Activated CD8-positive, alpha-beta memory T cell treated with anti-CD3 and anti-CD28 coated beads, Interleukin-2, amount 50 U/mL, for 1 hour (primary cell): ENCODE measurements around the gene MAFF.
"Not testable (repeated sequence)": the region's sequence is repeated elsewhere in the genome, so short reads cannot be mapped to it uniquely, and the experiment has no call there.

Experiments used
- DNase-seq: peaks from one replicate; pipeline ENCODE4 v3.0.0-alpha.2; 2020; ENCODE audit errors: extremely low read depth

Gene MAFF

DNA sequence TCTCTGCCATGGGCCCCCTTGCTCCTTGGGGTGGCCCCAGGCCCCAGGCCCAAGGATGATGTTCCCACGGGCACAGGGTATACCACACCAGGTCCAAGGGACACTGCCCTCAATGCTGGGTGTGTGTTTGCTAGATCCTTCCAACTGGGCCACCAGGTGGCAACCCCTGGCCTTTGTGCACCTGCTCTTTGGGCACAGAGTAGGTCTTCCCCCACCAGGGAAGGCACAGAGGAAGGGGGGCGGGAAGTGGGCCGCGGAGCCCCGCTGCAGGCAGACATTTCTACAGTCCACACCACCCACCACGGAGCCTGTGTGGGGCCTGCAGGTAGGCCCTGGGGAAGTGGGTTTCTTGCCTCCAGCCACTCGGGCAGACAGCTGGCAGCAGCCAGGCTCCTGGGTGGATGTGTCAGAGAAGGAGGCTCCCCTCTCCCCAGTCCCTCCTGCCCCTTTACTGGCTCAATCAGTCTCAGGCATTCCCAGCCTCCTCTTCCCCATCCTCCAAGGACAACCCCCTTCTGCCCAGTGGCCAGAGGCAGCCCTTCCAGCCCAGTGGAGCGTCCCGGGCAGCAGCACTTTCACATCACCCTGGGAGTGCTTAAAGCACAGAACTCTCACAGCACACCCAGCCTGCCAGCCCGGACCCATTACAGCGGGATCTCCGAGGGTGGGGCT is 21.6 kb downstream of the MAFF start:
- DNase-seq: no peak

DNA sequence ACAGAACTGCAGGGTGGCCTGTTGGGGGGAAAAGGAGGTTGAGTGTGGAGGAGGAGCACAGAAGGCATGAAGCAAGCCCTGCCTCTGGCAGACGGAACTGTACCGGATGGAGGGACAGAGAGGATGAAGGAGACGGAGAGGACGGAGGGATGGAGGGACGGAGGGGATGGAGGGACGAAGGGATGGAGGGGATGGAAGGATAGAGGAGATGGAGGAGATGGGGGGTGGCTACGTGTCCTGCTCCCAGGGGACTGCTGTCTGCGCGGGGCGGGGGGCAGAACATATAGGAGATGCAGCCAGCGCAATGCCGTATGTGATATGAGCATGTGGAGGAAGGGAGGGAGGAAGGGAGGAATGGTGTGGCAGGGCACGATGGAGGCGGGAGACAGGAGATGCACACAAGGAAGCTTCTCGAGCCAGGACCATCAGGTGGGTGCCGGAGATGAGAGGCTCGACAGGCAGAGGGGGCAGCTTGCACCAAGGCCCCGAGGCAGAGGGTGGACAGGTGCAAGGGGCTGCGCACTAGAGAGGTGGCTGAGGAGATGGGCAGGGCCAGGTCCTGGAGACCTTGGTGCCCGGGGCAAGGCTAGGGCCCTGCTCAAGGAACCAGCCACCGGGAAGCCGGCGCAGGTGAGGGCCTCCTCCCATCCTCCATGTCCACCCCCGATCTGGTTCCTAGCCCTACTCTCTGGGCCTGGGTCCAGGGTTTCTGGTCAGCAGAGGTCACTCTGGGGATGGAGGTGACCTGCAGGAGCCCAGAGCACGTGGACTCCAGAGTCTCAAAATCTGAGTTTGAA is 25.3 kb downstream of the MAFF start:
- DNase-seq: no peak

DNA sequence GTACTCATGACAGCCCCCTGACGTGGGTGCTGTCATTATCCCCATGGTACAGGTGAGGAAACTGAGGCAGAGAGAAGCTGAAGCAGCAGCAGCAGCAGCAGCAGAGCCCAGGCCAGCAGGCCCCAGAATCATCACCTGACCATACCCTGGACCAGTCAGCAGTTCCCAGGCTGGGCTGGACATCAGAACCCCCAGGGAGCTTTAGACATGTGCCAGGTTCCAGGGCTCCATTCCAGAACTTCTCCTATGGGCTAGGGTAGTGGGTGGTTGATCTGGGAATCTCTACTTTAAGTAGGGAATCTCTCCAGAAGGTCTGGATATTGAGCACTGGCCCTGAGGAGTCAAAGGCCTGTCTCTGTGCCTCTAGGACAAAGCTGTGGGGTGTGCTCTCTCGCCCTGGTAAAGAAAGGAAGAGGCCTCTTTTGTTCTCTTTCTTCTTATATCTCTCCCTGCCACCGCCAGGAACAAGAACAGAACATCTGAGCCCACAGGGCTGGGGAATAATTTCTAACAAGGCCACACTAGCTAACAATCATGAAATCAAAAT is 26.6 kb downstream of the MAFF start:
- DNase-seq: no peak

DNA sequence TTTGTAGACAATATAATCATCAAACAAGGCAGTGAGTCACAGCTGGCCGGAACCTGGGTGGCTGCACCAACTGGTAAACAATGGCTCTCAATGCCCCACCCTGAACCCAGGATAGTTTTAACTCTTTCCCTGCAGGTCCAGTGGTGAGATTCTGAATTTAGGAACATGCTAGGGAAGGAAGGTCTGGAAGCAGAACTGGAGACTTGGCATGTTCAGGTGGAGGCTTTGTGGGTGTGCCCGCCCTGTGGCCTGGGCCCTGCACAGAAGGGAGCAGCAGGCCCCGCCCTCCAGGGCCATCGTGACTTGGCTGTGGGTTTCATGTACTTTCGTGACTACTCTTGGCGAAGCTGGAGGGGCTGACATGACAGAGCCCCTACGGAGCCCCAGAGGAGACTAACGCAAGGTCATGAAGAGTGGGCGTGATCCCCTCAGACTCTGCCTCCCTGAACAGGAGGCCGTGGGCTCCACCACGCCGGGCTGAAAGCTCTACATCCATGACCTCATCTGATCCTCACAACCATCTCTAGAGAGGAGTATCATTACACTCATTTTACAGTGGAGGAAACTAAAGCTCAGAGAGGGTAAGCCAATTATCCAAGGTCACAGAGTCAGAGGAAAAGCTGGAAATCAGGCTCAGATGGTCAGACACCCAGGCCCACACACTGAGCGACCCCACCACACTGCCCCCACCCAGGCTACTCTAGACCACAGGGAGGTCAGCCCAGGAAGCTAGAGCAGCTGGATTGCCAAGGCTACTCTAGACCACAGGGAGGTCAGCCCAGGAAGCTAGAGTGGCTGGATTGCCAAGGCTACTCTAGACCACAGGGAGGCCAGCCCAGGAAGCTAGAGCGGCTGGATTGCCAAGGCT is 27.3 kb downstream of the MAFF start:
- no peak for DNase-seq

DNA sequence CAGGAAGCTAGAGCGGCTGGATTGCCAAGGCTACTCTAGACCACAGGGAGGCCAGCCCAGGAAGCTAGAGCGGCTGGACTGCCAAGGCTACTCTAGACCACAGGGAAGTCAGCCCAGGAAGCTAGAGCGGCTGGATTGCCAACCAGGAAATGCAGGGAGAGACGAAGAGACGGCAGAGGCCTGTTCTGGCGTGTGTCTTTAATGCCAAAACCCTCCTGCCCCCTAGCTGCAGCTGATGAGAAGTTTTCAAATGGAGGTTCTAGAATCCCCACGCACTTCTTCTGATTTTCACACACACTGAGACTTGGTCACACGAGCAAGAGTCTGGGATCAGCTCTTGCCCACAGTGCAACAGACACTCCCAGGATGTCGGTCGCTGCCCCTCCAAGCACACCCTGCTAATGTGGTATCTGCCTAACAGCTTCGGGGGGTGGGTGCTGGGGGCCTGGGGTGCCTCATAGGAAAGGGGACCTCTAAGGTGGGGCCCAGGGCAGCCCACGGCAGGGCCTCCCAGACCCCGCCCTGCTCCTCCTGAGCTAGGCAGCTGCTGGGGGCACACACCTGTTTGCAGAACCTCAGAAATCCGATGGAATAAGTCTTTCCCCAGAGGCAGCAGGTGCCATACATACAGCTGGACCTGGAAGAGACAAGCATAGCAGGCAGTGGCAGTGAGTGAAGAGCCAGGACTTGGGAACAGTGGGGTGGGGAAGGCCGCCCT is 28.5 kb downstream of the MAFF start:
- DNase-seq: no peak

DNA sequence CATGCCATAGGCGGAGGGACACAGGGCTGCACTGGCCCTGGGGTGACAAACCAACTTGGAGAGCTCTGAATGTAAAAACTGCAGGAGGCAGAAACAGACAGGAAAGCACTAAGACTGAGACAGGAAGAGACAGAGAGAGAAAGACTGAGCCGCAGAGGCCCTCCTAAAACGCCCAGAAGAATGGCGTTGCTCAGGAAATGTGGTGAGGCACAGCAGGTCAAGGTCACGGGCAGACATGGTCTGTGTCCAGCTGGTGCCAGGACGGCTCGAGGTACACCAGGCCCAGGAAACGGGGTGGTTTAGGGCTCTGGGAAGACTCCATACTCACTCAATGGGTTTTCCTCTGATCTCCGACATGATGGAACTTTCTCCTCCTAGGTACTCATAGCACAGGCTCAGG is 29.1 kb downstream of the MAFF start:
- no peak for DNase-seq

DNA sequence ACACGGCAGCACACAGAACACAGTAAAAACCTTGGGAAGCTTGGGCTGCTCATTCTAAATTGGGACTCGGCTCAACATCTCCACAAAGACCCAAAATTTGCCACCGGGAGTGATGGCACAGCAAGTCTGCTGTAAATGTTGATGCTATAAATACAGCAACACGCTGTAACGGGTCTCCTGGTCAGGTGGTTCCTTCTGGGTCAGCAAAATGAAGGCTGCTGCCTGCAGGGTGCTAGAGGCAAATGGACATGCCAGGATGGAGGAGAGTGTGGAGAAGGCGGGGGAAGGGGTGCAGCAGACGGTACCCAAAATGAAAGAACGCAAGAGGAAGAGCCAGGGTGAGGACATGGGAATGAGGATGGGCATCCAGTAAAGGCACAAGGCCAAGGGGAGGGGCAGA is 30.4 kb downstream of the MAFF start:
- DNase-seq: no peak

DNA sequence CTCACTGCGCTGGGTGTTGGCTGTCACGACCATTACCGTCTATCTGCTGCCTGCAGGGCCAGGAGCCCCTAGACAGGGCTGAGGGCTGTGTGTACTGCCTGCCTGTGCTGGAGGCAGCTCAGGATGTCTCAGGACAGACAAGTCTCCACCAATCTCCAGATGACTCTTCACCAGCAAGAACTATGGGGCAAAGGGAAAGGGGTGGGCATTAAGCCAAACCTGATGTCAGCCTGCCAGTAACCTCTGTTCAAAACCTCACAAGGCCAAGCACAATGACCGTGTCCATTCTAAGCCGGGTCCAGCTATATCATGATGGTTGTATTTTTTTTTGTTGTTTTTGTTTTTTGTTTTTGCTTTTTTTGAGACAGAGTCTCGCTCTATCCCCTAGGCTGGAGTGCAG is 31.6 kb downstream of the MAFF start:
- no peak for DNase-seq

DNA sequence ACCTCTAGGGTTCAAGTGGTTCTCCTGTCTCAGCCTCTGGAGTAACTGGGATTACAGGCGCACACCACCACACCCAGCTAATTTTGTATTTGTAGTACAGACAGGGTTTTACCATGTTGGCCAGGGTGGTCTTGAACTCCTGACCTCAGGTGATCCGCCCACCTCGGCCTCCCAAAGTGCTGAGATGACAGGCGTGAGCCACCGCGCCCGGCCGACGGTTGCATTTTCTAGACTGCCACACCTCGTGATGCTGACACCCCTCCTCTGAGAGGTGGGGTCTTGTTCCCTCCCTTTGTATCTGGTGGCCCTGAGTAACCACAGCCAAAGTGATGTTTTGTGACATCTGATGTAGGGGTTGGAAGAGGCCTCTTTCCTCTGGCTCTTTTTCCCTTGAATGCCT is 32.1 kb downstream of the MAFF start:
- not testable (repeated sequence) for DNase-seq

DNA sequence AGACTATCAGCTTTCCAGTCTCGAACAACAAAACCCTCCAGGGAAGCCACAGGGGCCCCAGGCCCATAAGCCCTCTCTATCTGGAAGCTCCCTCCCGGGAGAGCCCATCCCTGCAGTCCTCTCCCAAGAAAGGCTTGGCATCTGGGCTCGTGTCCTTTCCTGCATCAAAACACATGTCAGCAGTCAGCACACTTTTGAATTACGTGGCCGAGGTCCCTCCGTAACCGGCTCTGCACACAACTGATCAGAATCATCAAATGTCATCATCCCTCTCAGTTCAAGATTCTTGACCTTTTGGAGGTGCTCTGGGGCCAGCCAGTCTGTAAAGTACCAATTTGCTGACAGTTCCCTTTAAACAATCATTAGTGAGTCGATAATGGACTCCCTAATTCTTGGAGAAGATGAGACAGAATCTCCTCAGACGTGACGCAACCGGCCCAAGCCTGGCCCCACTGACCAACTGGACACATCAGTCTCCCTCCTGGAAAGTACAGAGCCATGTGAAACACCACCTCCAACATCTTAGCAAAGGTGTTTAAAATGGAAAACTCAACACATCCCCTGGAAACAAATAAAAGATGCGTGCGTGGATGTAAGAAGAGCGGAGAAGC is 33.6 kb downstream of the MAFF start:
- DNase-seq: no peak

DNA sequence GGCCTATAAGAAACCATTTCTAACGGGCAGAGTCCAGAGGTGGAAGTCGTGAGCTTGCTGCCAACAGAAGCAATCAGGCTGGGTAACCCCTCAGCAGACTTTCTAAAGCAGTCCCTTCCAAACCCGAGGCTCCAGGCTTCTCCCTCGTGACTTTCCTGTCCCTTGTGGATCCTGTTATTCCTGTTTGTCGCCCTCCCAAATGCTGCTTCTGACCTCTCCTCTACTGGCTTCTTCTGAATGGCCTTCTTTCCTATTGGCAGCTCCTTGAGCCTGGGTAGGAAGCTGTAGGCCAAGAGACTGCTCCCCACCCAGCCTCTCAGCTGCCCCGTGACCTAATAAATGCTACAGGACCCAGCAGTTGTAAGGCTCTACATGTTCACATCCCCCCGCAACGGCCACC is 35.0 kb downstream of the MAFF start:
- DNase-seq: no peak

DNA sequence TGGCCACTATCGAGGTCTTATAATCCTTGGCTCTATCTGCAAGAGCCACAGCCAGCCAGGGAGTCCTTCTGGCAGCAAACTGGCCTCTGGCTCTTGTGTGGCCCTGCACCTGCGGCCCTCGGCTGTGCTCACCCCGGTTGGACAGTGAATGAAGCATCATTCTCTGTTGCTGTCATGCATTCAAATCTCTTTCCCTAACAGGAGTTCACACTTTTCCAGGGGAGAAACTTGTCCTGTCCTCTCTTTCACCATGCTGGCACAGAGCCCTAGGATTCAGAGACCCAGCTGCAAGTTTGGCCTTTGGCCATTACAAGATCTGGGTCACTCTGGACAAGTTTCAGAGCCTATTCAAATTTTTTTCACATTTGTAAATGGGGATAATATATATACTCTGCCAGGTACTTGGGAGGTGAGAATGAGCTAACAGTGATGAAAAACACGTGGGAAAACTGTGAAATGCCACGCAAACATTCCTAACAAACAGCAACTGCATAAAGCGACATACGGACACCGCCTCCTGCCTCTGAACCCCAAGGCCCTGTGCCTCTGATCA is 36.8 kb downstream of the MAFF start:
- no peak for DNase-seq

DNA sequence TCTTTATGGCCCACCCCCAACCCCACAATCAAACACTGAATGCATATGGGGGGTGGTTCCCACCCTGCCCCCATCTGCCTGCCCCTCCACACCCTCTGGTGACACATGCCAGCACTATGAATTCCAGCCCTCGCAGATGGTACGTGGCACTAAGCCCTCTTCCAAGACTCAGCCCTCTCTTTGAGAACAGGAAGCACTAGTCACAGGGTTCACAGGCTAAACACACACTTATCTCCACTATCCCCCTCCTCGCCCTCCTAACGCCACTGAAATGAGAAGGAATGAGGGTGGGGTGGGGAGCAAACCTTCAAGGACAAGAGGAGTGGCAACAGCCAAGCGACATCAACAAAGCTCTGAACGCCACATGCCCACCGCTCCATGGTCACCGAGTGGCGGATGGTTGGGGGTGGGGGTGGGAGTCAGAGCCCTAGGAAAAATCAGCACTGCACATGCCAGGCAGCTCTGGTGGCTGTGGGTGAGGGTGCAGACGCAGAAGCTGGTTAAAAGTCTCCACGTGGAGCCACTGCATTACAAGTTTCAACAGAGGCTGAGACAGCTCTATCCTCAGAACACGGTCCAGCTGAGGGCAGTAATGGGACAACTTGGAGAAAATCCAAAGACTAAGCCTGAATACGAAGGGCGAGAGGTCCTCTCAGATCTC is 37.4 kb downstream of the MAFF start:
- DNase-seq: no peak

DNA sequence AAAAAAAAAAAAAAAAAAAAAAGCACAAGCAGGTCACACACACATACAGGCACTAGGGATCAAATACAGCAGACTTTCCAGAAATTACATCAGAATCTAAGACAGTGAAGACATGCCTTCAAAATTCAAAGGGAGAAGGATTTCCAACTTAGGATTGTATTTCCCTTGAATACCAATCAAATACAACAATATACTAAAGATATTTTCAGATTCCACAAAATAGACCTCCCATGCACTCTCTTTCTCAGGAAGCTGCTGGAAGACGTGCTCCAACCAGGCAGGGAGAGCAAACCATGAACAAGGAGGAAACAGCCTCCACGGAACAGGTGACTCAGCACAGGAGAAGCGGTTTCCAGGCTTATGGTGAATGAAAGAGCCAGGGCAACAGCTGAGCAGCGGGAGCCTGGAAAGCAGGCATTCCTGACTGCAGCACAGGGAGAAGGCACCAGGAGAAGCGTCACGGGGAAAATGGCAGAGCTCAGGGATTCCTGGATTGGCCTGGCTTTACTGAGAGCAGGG is 39.0 kb downstream of the MAFF start:
- no peak for DNase-seq

DNA sequence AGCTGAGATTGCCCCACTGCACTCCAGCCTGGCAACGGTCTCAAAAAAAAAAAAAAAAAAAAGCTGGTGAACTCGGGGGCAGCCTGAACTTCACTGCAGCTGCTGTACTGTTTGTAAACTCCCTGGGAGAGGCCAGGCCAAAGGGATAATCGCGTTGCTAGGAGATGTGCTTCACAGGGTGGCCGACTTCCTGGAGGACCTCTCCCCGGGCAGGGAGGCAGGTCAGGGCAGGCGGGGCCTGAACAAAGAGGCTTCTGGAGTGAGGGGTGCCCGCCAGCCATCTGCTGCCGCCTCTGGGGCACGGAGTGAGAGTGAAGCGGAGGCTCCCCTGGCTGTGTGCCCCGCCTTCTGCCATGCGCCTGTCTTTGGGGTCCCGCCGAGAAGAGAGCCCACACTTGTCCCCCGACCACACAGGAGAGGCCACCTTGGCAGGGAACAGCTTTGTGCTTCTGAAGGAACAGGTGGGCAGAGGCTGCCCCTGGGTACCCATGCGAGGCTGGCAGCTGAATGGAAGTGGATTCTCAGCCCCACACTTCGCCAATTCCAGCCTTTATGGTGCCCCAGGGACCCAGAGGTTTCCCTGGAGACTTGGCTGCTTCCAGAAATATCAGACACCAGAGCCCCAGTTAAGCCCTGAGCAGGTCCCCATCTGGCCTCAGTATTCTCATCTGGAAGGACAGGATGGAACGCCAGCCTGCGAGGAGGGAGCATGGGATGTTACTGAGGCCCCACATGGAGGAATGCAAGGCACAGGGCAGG is 41.4 kb downstream of the MAFF start:
- DNase-seq: no peak

DNA sequence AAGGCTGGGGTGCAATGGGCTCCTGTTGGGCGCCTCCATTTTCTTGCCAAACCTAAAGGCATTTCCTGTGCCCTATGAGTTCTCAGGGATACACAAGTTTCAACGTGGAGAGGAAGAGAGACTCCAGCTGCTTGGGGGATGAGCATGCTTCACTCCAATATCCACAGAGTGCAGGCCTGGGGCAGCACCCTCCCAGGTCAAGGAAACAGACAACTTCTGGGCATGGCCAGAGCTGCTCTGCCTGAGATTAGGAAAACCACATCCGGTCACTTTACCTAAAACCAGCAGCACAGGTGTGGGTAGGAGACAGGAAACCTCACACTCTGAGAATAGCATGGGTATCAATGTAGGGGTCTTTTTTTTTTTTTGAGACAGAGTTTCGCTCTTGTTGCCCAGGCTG is 42.3 kb downstream of the MAFF start:
- DNase-seq: no peak

DNA sequence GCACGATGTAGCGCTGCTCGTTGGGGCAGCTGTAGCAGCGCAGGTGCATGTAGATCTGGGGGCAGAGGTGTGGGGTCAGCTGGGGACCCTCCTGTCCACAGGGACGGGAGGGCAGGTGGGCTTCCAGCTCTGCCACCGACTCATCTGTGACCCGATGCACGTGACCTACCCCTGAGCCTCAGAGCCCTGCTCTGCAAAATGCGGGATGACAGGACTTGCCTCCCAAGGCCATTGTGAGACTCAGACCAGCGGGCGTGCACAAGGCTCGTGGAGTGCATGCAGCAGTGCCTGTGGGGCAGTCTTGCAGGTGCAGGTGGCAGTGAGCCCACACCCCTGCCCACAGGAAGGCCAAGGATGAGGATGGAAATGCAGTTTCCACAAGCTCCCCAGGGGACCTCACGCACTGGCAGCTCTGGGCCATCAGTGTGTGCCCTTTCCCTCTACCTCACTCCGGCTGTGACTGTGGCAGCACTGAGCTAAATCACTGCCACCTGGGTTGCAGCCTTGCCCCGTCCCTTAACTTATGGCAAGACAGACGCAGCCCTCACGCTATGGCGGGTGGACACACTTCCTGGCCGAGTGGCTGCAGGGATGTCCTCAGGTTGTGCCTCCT is 44.4 kb downstream of the MAFF start:
- no peak for DNase-seq

DNA sequence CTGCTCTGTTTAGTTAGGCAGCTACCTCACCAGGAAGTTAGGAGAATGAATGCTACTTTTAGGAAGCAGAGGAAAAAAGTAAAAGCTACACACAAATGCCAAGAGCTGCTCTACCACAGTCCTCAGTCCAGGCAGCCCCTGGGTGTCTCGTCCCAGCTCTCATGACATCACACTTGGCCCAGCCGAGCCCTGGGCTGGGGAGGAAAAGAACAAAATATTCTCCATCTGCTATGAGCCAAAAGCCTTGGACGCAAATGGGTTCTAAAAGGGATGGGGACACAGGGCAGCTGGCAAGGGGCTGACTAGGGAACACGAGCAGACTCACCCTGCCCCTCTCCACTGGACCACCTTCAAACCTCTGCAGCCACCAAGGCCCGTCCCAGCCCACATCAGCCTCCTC is 44.9 kb downstream of the MAFF start:
- DNase-seq: no peak

DNA sequence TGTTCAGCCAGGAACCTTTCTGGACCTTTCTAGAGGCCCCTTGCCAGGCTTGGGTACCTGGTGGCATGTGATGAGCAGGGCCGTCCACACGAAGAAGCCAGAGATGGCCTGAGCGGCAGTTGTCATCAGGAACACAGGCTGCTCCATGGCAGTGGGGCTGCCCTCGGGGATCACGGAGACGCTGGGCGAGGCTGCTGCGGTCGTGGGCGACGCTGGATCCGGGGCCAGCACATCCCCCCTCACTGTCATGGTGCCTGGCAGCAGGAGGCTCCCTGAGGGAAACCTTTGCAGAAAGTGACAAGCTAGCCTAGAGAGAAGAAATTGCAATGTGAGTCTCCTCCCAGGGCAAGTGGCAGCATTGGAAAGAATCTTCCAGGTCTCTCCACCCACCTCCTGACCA is 45.9 kb downstream of the MAFF start:
- no peak for DNase-seq
